ENCODE results near the gene LPXN.

- TF ChIP-seq, protein P1, sequence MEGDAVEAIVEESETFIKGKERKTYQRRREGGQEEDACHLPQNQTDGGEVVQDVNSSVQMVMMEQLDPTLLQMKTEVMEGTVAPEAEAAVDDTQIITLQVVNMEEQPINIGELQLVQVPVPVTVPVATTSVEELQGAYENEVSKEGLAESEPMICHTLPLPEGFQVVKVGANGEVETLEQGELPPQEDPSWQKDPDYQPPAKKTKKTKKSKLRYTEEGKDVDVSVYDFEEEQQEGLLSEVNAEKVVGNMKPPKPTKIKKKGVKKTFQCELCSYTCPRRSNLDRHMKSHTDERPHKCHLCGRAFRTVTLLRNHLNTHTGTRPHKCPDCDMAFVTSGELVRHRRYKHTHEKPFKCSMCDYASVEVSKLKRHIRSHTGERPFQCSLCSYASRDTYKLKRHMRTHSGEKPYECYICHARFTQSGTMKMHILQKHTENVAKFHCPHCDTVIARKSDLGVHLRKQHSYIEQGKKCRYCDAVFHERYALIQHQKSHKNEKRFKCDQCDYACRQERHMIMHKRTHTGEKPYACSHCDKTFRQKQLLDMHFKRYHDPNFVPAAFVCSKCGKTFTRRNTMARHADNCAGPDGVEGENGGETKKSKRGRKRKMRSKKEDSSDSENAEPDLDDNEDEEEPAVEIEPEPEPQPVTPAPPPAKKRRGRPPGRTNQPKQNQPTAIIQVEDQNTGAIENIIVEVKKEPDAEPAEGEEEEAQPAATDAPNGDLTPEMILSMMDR (conservative IDR thresholded peaks at IDR 0.05; ENCODE audit: low read length): no peak
- no peak for TF ChIP-seq EZH2phosphoT487 (IDR thresholded peaks at IDR 0.05; ENCODE audit: borderline replicate concordance)
Measured at GRCh38 chr11:58608331-58608730, 32.7 kb upstream of the LPXN start.
